Endothelial cell of umbilical vein (primary cell): Measurements from ENCODE around the gene PANX1.

Experiments used
- CTCF ChIP-seq, 2 donors: IDR thresholded peaks; 1 replicate in 1 of 2; 2 replicates in 1 of 2; pipeline ENCODE4 v1.5.1; 2011; ENCODE audit warnings: low read length in 2 of 2, mild to moderate bottlenecking in 2 of 2, moderate library complexity in 2 of 2, control low read depth in 1 of 2, inconsistent platforms in 1 of 2, low read depth in 1 of 2; ENCODE audit not compliant: insufficient read depth in 1 of 2; ENCODE audit errors: extremely low read depth in 1 of 2
- EZH2 ChIP-seq: IDR thresholded peaks from 2 replicates; pipeline ENCODE4 v1.6.1; 2012; ENCODE audit warnings: borderline replicate concordance, low read depth, mild to moderate bottlenecking, moderate library complexity, low read length, inconsistent platforms; ENCODE audit not compliant: severe bottlenecking
- MYC ChIP-seq: IDR thresholded peaks from one replicate; pipeline ENCODE4 v1.6.1; 2011; ENCODE audit warnings: mild to moderate bottlenecking, low read depth, low read length
- POLR2A ChIP-seq: IDR thresholded peaks from 2 replicates; pipeline ENCODE4 v1.6.1; 2012; ENCODE audit warnings: low read depth, mild to moderate bottlenecking, control low read depth, low read length
- TF ChIP-seq, protein P1 (sequence below): IDR thresholded peaks from 2 replicates; pipeline ENCODE4 v1.6.1; 2011; ENCODE audit not compliant: insufficient read depth, insufficient read length

GRCh38 chr11:94152678-94153065, 24.0 kb downstream of the PANX1 start:
- TF ChIP-seq POLR2A (no peak), CTCF (IDR thresholded peaks at IDR 0.05; ENCODE audit: extremely low read depth in 1 of 2, insufficient read depth in 1 of 2, low read depth in 1 of 2, low read length in 2 of 2) (no peak), EZH2 (no peak), MYC (no peak)
- TF ChIP-seq, protein P1, sequence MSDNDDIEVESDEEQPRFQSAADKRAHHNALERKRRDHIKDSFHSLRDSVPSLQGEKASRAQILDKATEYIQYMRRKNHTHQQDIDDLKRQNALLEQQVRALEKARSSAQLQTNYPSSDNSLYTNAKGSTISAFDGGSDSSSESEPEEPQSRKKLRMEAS: no peak
